H1 (cell line): ENCODE data around the gene TAB3. TPM values are rescaled to one million over a fixed set of nuclear protein-coding genes. Genes with fewer than 3 reads are reported as not detected.

Experiments used
- CTCF ChIA-PET: fragments of 300-600 bp; sonication (Branson Sonifier 250); formaldehyde crosslinking; loops from one replicate; lab custom pipeline; 2021; ENCODE audit not compliant: partially characterized antibody; lab: Charles Lee
- POLR2A ChIA-PET: fragments of 300-600 bp; sonication (Branson Sonifier 250); formaldehyde crosslinking; loops from one replicate; lab custom pipeline; 2021; ENCODE audit warnings: inconsistent platforms; ENCODE audit not compliant: partially characterized antibody; lab: Charles Lee
- DNase-seq, 2 experiments: peaks; one replicate each; pipeline versions ENCODE4 v3.0.0 to v3.0.0-alpha.2; 2010 to 2022; ENCODE audit warnings: low spot score in 2 of 2, low read depth in 1 of 2, mixed read lengths in 1 of 2
- FAIRE-seq: peaks from 2 replicates; lab custom pipeline; 2011; peaks lifted over from hg19 to GRCh38; lab: Jason Lieb, UNC
- H2AFZ ChIP-seq: 2 replicates; pipeline ENCODE4 v1.8.1; 2012; ENCODE audit warnings: low read length, inconsistent platforms
- H2AK5ac ChIP-seq: 2 replicates; pipeline ENCODE4 v1.6.1; 2013; ENCODE audit warnings: low read depth, low read length
- H2BK120ac ChIP-seq: replicated peaks from 2 replicates; pipeline ENCODE3; 2013; ENCODE audit warnings: low read depth, low read length, inconsistent platforms
- H2BK12ac ChIP-seq: 2 replicates; pipeline ENCODE4 v1.6.1; 2013; ENCODE audit warnings: low read depth, low read length
- H2BK15ac ChIP-seq: 2 replicates; pipeline ENCODE4 v1.6.1; 2013; ENCODE audit warnings: low read length
- H2BK20ac ChIP-seq: 2 replicates; pipeline ENCODE4 v1.6.1; 2013; ENCODE audit warnings: low read length
- H2BK5ac ChIP-seq: 2 replicates; pipeline ENCODE4 v1.6.1; 2013; ENCODE audit warnings: low read depth, low read length
- H3K14ac ChIP-seq: 2 replicates; pipeline ENCODE4 v1.6.1; 2013; ENCODE audit warnings: inconsistent platforms; ENCODE audit not compliant: insufficient read length
- H3K18ac ChIP-seq: 2 replicates; pipeline ENCODE4 v1.6.1; 2013; ENCODE audit warnings: low read length; ENCODE audit errors: extremely low read depth
- H3K23ac ChIP-seq: 2 replicates; pipeline ENCODE4 v1.6.1; 2013; ENCODE audit warnings: inconsistent platforms; ENCODE audit not compliant: insufficient read length
- H3K23me2 ChIP-seq: 2 replicates; pipeline ENCODE4 v1.6.1; 2013; ENCODE audit warnings: low read depth, low read length
- H3K27ac ChIP-seq: 2 replicates; pipeline ENCODE4 v1.6.1; 2011; ENCODE audit warnings: low read depth, low read length, inconsistent platforms
- H3K27me3 ChIP-seq, 4 experiments: replicated peaks in 1 of 4; 1 replicate in 1 of 4; 2 replicates in 3 of 4; pipeline versions ENCODE4 v1.6.1 to v1.8.1; 2011 to 2013; ENCODE audit warnings: low read length in 3 of 4, mild to moderate bottlenecking in 3 of 4, inconsistent platforms in 2 of 4, mixed read lengths in 2 of 4, moderate library complexity in 1 of 4; ENCODE audit not compliant: control insufficient read depth in 3 of 4, insufficient read depth in 3 of 4; ENCODE audit errors: extremely low read depth in 1 of 4
- H3K36me3 ChIP-seq, 4 experiments: 2 replicates each; pipeline versions ENCODE4 v1.6.1 to v1.8.1; 2011 to 2013; ENCODE audit warnings: mild to moderate bottlenecking in 4 of 4, low read length in 3 of 4, moderate library complexity in 2 of 4, control low read depth in 1 of 4, inconsistent platforms in 1 of 4; ENCODE audit not compliant: insufficient read depth in 4 of 4, control insufficient read depth in 2 of 4
- H3K4ac ChIP-seq: replicated peaks from 2 replicates; pipeline ENCODE3; 2013; ENCODE audit warnings: low read length, low read depth, mixed read lengths, inconsistent platforms; ENCODE audit not compliant: insufficient read length
- H3K4me1 ChIP-seq, 4 experiments: replicated peaks in 1 of 4; 1 replicate in 1 of 4; 2 replicates in 3 of 4; pipeline versions ENCODE4 v1.6.1 to v1.8.1; 2011 to 2013; ENCODE audit warnings: low read length in 3 of 4, inconsistent platforms in 2 of 4, mixed read lengths in 1 of 4; ENCODE audit not compliant: insufficient read depth in 4 of 4, control insufficient read depth in 3 of 4
- H3K4me2 ChIP-seq, 2 experiments: 2 replicates each; pipeline versions ENCODE4 v1.6.1 to v1.8.1; 2011 to 2013; ENCODE audit warnings: low read depth in 2 of 2, low read length in 2 of 2, control low read depth in 1 of 2, inconsistent platforms in 1 of 2, mild to moderate bottlenecking in 1 of 2; ENCODE audit not compliant: insufficient read depth in 1 of 2
- H3K4me3 ChIP-seq, 4 experiments: fragments of 200-600, 300-600 bp in 1 of 4; sonication (generic), shearing (Covaris generic), sonication (Bioruptor Twin) in 1 of 4; 2 replicates each; pipeline versions ENCODE4 v1.5.1 to v1.8.1; 2011 to 2016; ENCODE audit warnings: low read length in 4 of 4, low read depth in 3 of 4, control low read depth in 2 of 4, inconsistent platforms in 2 of 4, mild to moderate bottlenecking in 2 of 4, mixed read lengths in 1 of 4, moderate library complexity in 1 of 4; ENCODE audit not compliant: insufficient read depth in 2 of 4; ENCODE audit errors: extremely low read depth in 1 of 4
- H3K56ac ChIP-seq: replicated peaks from 2 replicates; pipeline ENCODE3; 2013; ENCODE audit warnings: low read depth, mild to moderate bottlenecking, mixed read lengths, low read length, inconsistent platforms; ENCODE audit not compliant: insufficient read length
- H3K79me1 ChIP-seq: 2 replicates; pipeline ENCODE4 v1.6.1; 2013; ENCODE audit warnings: low read depth, low read length, control low read depth
- H3K79me2 ChIP-seq, 2 experiments: 2 replicates each; pipeline versions ENCODE4 v1.6.1 to v1.8.1; 2012 to 2013; ENCODE audit warnings: low read length in 2 of 2, mild to moderate bottlenecking in 2 of 2, inconsistent platforms in 1 of 2; ENCODE audit not compliant: insufficient read depth in 2 of 2, control insufficient read depth in 1 of 2
- H3K9ac ChIP-seq, 4 experiments: replicated peaks in 1 of 4; 1 replicate in 1 of 4; 2 replicates in 3 of 4; pipeline versions ENCODE4 v1.6.1 to v1.8.1; 2011 to 2013; ENCODE audit warnings: low read depth in 3 of 4, low read length in 3 of 4, control low read depth in 2 of 4, mild to moderate bottlenecking in 2 of 4, moderate library complexity in 2 of 4, inconsistent platforms in 1 of 4; ENCODE audit errors: extremely low read depth in 1 of 4
- H3K9me3 ChIP-seq, 2 experiments: 2 replicates each; pipeline versions ENCODE4 v1.6.1 to v1.8.1; 2012 to 2013; ENCODE audit warnings: mild to moderate bottlenecking in 2 of 2, moderate library complexity in 2 of 2, control low read depth in 1 of 2, inconsistent platforms in 1 of 2, low read depth in 1 of 2, low read length in 1 of 2, mixed read lengths in 1 of 2; ENCODE audit not compliant: insufficient read depth in 2 of 2
- H4K20me1 ChIP-seq, 2 experiments: replicated peaks in 1 of 2; 2 replicates each; pipeline versions ENCODE3 to v1.8.1; 2011 to 2013; ENCODE audit warnings: inconsistent platforms in 2 of 2, low read length in 2 of 2, mild to moderate bottlenecking in 1 of 2; ENCODE audit not compliant: insufficient read depth in 2 of 2, control insufficient read depth in 1 of 2
- H4K5ac ChIP-seq: 2 replicates; pipeline ENCODE4 v1.6.1; 2013; ENCODE audit warnings: low read length, low read depth, mixed read lengths, inconsistent platforms; ENCODE audit not compliant: insufficient read length
- H4K8ac ChIP-seq: 2 replicates; pipeline ENCODE4 v1.8.0; 2013; ENCODE audit warnings: mild to moderate bottlenecking, moderate library complexity, low read length, inconsistent platforms; ENCODE audit not compliant: insufficient read depth; ENCODE audit errors: extremely low read depth
- H4K91ac ChIP-seq: replicated peaks from 2 replicates; pipeline ENCODE3; 2013; ENCODE audit warnings: low read length, mixed read lengths, inconsistent platforms; ENCODE audit not compliant: insufficient read length
- CBX8 ChIP-seq: fragments of 300-800, 300-1000 bp; sonication (generic); IDR thresholded peaks from 2 replicates; pipeline ENCODE4 v1.7.1; 2016; ENCODE audit warnings: low read depth, low read length, borderline replicate concordance
- CHD1 ChIP-seq: IDR thresholded peaks from 2 replicates; pipeline ENCODE4 v1.6.1; 2012; ENCODE audit warnings: low read depth, low read length, improper control_type of control experiment
- EP300 ChIP-seq, 2 experiments: IDR thresholded peaks; 1 replicate in 1 of 2; 2 replicates in 1 of 2; pipeline ENCODE4 v1.6.1; 2011 to 2012; ENCODE audit warnings: low read depth in 2 of 2, low read length in 2 of 2, mild to moderate bottlenecking in 2 of 2, borderline replicate concordance in 1 of 2, inconsistent platforms in 1 of 2, moderate library complexity in 1 of 2
- GTF2F1 ChIP-seq: IDR thresholded peaks from 2 replicates; pipeline ENCODE4 v1.6.1; 2012; ENCODE audit warnings: low read depth, low read length, improper control_type of control experiment, borderline replicate concordance
- HDAC6 ChIP-seq: IDR thresholded peaks from one replicate; pipeline ENCODE4 v1.7.1; 2012; ENCODE audit warnings: low read depth, mild to moderate bottlenecking, inconsistent platforms, low read length, moderate library complexity
- KDM1A ChIP-seq: fragments of 200-600, 300-600 bp; sonication (generic); IDR thresholded peaks from 2 replicates; pipeline ENCODE4 v1.7.1; 2016; ENCODE audit warnings: mild to moderate bottlenecking, low read length, borderline replicate concordance
- NANOG ChIP-seq: IDR thresholded peaks from 2 replicates; pipeline ENCODE4 v1.6.1; 2011; ENCODE audit warnings: low read length, low read depth, mild to moderate bottlenecking, inconsistent platforms; ENCODE audit not compliant: insufficient read depth, poor library complexity, severe bottlenecking
- NRF1 ChIP-seq: IDR thresholded peaks from 2 replicates; pipeline ENCODE4 v1.6.1; 2011; ENCODE audit warnings: mild to moderate bottlenecking, low read depth, low read length, improper control_type of control experiment
- POLR2AphosphoS5 ChIP-seq: IDR thresholded peaks from 2 replicates; pipeline ENCODE4 v1.6.1; 2011; ENCODE audit warnings: low read depth, low read length
- POU5F1 ChIP-seq: IDR thresholded peaks from 2 replicates; pipeline ENCODE4 v1.6.1; 2011; ENCODE audit warnings: low read depth, mild to moderate bottlenecking, low read length, moderate library complexity
- RNF2 ChIP-seq: fragments of 200-900, 300-1000 bp; sonication (generic); IDR thresholded peaks from 2 replicates; pipeline ENCODE4 v1.7.1; 2016; ENCODE audit warnings: borderline replicate concordance, low read depth, mild to moderate bottlenecking, antibody characterized with exemption, low read length; ENCODE audit not compliant: poor library complexity, severe bottlenecking; ENCODE audit errors: missing control alignments
- RXRA ChIP-seq: IDR thresholded peaks from 2 replicates; pipeline ENCODE4 v1.6.1; 2011; ENCODE audit warnings: low read depth, mild to moderate bottlenecking, low read length, moderate library complexity; ENCODE audit not compliant: insufficient read depth
- SIX5 ChIP-seq: IDR thresholded peaks from 2 replicates; pipeline ENCODE4 v1.6.1; 2011; ENCODE audit warnings: mild to moderate bottlenecking, low read depth, low read length
- SP1 ChIP-seq: IDR thresholded peaks from 2 replicates; pipeline ENCODE4 v1.6.1; 2011; ENCODE audit warnings: low read depth, low read length
- polyA plus RNA-seq, 7 experiments: library from polyadenylated mRNA; depleted of rRNA in 3 of 7; stranded (reverse) in 5 of 7; unstranded in 2 of 7; fragments of >200 nt in 5 of 7; fragments of 200-250 nt in 2 of 7; gene quantifications; 1 replicate in 5 of 7; 2 replicates in 1 of 7; 4 replicates in 1 of 7; pipeline versions ENCODE4 v1.2.1 to v1.2.3, GENCODE V29; 2011 to 2013; ENCODE audit warnings: missing spikeins in 2 of 7, mixed read lengths in 2 of 7
- total RNA-seq: library from RNA; stranded (reverse); fragmentation: NEBNext Ultra II Directional; extraction: Animal tissue kit (Norgen Biotek cat#: 25700); gene quantifications from 2 replicates; pipeline ENCODE4 v1.2.1, GENCODE V29; 2021

TAB3 gene
- total and polyA plus RNA-seq, 2 of the 8 experiments (the other 6 are each of a cell fraction or from before 2014, with no cell fraction given) = 12.7 to 12.9 TPM

GRCh38 chrX:30786374-30786773 lies 102.7 kb downstream of the TAB3 start:
- ChIA-PET POLR2A (no interaction called here), CTCF (interaction anchor here (1.5 kb wide), 1 partner anchor 50 kb away, joined by 3 read pairs; no protein-coding TSS in a partner anchor)
- Histone ChIP-seq H3K9me3 (no peaks in the 10 kb centered on the region), H3K4me3 (no peak overlapping the region), H3K4ac (no peak overlapping the region), H2AFZ (no peak overlapping the region), H2BK5ac (no peak overlapping the region), H2BK15ac (no peak overlapping the region), H3K4me2 (no peak overlapping the region), H3K14ac (no peak overlapping the region), H3K79me2 (no peaks in the 10 kb centered on the region), H4K91ac (no peak overlapping the region), H3K36me3 (no peaks in the 10 kb centered on the region), H2AK5ac (no peak overlapping the region), H4K8ac (no peak overlapping the region), H2BK20ac (no peak overlapping the region), H3K27me3 (no peaks in the 10 kb centered on the region; a peak in 1 of 7 replicates), H3K27ac (no peak overlapping the region), H4K20me1 (no peaks in the 10 kb centered on the region), H3K4me1 (no peaks in the 10 kb centered on the region; a peak in 1 of 7 replicates), H3K23ac (no peak overlapping the region), H3K23me2 (no peaks in the 10 kb centered on the region), H3K56ac (no peak overlapping the region), H3K18ac (no peak overlapping the region), H2BK12ac (no peak overlapping the region), H3K79me1 (0 out of 2 replicates have a peak, but pooled peaks cover 3% of the 10 kb centered on the region), H3K9ac (no peak overlapping the region), H4K5ac (no peak overlapping the region), H2BK120ac (no peak overlapping the region)
- DNase-seq = no peak
- TF ChIP-seq CBX8 = no peak
- no peak for TF ChIP-seq SP1
- TF ChIP-seq SIX5 = no peak
- TF ChIP-seq RNF2 = no peak
- no peak for TF ChIP-seq EP300 (IDR thresholded peaks at IDR 0.05; ENCODE audit: borderline replicate concordance in 1 of 2, low read depth in 2 of 2, low read length in 2 of 2)
- no peak for TF ChIP-seq NANOG
- TF ChIP-seq KDM1A = no peak
- no peak for TF ChIP-seq RXRA
- no peak for TF ChIP-seq POLR2AphosphoS5
- TF ChIP-seq CHD1 = no peak
- TF ChIP-seq GTF2F1 = no peak
- TF ChIP-seq HDAC6 = no peak
- TF ChIP-seq NRF1 = no peak
- TF ChIP-seq POU5F1 = no peak
- FAIRE-seq = no peak
